ENCODE measurements around the gene FAM83G. TPM values are rescaled to one million over a fixed set of nuclear protein-coding genes. Genes with fewer than 3 reads are reported as not detected.

The FAM83G gene
- total RNA-seq, 2 donors from 2014 or later = 24.2 to 27.0 TPM

DNA sequence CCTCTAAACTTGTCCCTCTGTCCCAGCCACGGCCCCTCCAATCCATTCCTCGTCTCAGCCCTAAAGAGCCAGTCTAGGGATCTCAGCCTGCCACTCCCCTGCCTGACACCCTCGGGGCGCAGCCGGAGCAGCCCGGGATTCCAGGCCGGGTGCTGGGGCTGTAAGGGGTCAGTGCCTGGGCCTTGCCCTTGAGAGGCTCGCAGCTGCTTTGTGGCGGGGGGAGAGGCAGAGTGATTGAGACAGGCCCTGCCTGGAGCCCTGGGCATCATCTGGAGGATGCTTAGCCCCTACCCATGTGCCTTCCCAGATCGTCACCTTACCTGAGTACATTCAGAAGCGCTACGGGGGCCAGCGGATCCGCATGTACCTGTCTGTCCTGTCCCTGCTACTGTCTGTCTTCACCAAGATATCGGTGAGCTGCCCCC is 44.3 kb downstream of the FAM83G start:
- no peak for DNase-seq
- Histone ChIP-seq H3K27me3 (ENCODE audit: control insufficient read depth, insufficient read depth, low read length, poor library complexity, severe bottlenecking) (no peaks in the 10 kb centered on the region), H3K9me3 (ENCODE audit: control insufficient read depth, low read length) (no peaks in the 10 kb centered on the region), H3K27ac (ENCODE audit: low read depth, low read length) (no peak overlapping the region), H3K9ac (ENCODE audit: extremely low read depth, low read length, poor library complexity, severe bottlenecking) (no peak overlapping the region), H3K36me3 (ENCODE audit: control insufficient read depth, insufficient read depth, low read length) (no peaks in the 10 kb centered on the region), H3K4me3 (ENCODE audit: low read length) (no peak overlapping the region), H3K4me1 (ENCODE audit: control insufficient read depth, insufficient read depth, low read length) (no peaks in the 10 kb centered on the region)
- H3K27ac Mint-ChIP-seq = no peak overlapping the region
- H3K36me3 Mint-ChIP-seq (ENCODE audit: low read depth) = no peaks in the 10 kb centered on the region
- no peak overlapping the region for H3K4me3 Mint-ChIP-seq
- H3K4me1 Mint-ChIP-seq = peaks cover 7% of the 10 kb centered on the region
- TF ChIP-seq, protein P1, sequence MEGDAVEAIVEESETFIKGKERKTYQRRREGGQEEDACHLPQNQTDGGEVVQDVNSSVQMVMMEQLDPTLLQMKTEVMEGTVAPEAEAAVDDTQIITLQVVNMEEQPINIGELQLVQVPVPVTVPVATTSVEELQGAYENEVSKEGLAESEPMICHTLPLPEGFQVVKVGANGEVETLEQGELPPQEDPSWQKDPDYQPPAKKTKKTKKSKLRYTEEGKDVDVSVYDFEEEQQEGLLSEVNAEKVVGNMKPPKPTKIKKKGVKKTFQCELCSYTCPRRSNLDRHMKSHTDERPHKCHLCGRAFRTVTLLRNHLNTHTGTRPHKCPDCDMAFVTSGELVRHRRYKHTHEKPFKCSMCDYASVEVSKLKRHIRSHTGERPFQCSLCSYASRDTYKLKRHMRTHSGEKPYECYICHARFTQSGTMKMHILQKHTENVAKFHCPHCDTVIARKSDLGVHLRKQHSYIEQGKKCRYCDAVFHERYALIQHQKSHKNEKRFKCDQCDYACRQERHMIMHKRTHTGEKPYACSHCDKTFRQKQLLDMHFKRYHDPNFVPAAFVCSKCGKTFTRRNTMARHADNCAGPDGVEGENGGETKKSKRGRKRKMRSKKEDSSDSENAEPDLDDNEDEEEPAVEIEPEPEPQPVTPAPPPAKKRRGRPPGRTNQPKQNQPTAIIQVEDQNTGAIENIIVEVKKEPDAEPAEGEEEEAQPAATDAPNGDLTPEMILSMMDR (conservative IDR thresholded peaks at IDR 0.05) = no peak
- WGBS, 2 experiments (ENCODE audit: insufficient coverage in 1 of 2, insufficient read length in 1 of 2) = 88 to 95% methylated on average over 10 to 15 of the region's 15 CpGs
- no peaks in the 10 kb centered on the region for H3K9me3 Mint-ChIP-seq
- H3K27me3 Mint-ChIP-seq (ENCODE audit: insufficient read depth) = no peaks in the 10 kb centered on the region

DNA sequence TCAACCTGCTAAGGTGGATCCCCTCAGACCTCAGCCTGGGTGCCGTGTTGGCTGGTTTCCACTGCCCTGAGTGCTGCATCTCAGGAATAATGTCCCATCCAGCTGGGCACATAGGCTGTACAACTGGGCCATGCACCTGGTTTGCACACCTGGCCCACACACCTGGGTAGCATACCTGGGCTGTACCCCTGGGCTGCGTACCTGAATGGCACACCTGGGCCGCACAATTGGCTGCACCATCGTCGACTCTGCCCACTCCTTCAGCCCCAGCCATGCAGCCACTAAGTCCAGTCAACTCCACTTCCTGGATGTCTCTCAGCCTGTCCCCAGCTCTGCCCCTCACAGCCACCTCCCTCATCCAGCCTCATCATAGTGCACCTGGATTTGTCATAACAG is 44.7 kb downstream of the FAM83G start:
- DNase-seq = peak; percentile 40
- 97 to 98% methylated on average over 5 of the region's 5 CpGs for WGBS, 2 experiments (ENCODE audit: insufficient coverage in 1 of 2, insufficient read length in 1 of 2)
- H3K4me3 Mint-ChIP-seq = no peak overlapping the region
- Histone ChIP-seq H3K36me3 (ENCODE audit: control insufficient read depth, insufficient read depth, low read length) (no peaks in the 10 kb centered on the region), H3K4me1 (ENCODE audit: control insufficient read depth, insufficient read depth, low read length) (no peaks in the 10 kb centered on the region), H3K9ac (ENCODE audit: extremely low read depth, low read length, poor library complexity, severe bottlenecking) (no peak overlapping the region), H3K4me3 (ENCODE audit: low read length) (no peak overlapping the region), H3K27me3 (ENCODE audit: control insufficient read depth, insufficient read depth, low read length, poor library complexity, severe bottlenecking) (no peaks in the 10 kb centered on the region), H3K9me3 (ENCODE audit: control insufficient read depth, low read length) (no peaks in the 10 kb centered on the region), H3K27ac (ENCODE audit: low read depth, low read length) (no peak overlapping the region)
- peaks cover 7% of the 10 kb centered on the region for H3K4me1 Mint-ChIP-seq
- TF ChIP-seq, protein P1 (conservative IDR thresholded peaks at IDR 0.05) = no peak
- H3K36me3 Mint-ChIP-seq (ENCODE audit: low read depth) = no peaks in the 10 kb centered on the region
- H3K9me3 Mint-ChIP-seq = no peaks in the 10 kb centered on the region
- no peak overlapping the region for H3K27ac Mint-ChIP-seq
- no peaks in the 10 kb centered on the region for H3K27me3 Mint-ChIP-seq (ENCODE audit: insufficient read depth)

DNA sequence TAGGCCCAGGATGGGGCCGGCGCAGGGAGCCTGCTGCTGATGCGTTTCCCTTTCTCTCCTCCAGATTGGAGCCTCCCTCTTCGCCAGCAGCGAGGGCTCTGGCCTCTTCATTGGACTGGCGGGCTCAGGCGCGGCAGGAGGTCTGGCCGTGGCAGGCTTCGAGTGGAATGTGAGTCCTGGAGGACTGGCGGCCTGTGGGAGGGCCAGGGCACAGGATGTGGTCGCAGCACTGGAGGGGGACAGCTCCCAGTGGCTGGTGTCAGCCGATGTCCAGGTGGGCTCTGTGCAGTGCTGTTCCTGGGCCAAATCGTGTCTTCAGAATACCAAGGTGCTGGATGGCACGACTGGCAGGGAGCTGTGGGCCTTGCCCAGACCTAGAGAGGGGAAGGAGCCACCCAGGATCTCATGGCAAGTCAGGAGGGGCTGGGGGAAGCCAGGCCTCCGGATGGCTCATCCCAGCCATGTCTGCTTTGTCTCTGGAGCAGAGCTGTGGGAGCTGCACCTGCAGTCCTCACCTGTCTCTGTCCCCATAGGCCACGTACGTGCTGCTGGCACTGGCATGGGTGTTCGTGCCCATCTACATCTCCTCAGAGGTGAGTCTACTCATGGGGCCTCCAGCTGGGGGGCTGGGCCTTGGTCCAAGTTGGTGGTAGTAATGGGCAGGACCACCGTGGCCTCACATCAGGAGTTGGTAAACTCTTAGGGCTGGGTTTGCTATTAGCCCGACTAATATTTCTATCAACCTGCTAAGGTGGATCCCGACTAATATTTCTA is 45.3 kb downstream of the FAM83G start:
- Mint-ChIP-seq H3K9me3 (no peaks in the 10 kb centered on the region), H3K4me1 (peaks cover 7% of the 10 kb centered on the region), H3K36me3 (ENCODE audit: low read depth) (no peaks in the 10 kb centered on the region), H3K27me3 (ENCODE audit: insufficient read depth) (no peaks in the 10 kb centered on the region), H3K27ac (no peak overlapping the region), H3K4me3 (no peak overlapping the region)
- Histone ChIP-seq H3K4me1 (ENCODE audit: control insufficient read depth, insufficient read depth, low read length) (no peaks in the 10 kb centered on the region), H3K36me3 (ENCODE audit: control insufficient read depth, insufficient read depth, low read length) (no peaks in the 10 kb centered on the region), H3K4me3 (ENCODE audit: low read length) (no peak overlapping the region), H3K27ac (ENCODE audit: low read depth, low read length) (no peak overlapping the region), H3K9me3 (ENCODE audit: control insufficient read depth, low read length) (no peaks in the 10 kb centered on the region), H3K27me3 (ENCODE audit: control insufficient read depth, insufficient read depth, low read length, poor library complexity, severe bottlenecking) (no peaks in the 10 kb centered on the region), H3K9ac (ENCODE audit: extremely low read depth, low read length, poor library complexity, severe bottlenecking) (no peak overlapping the region)
- WGBS, 2 experiments (ENCODE audit: insufficient coverage in 1 of 2, insufficient read length in 1 of 2) = 89 to 93% methylated on average over 12 to 22 of the region's 22 CpGs
- TF ChIP-seq, protein P1 (conservative IDR thresholded peaks at IDR 0.05) = no peak
- peak; percentile 60 for DNase-seq
